CD4-positive, CD25-positive, alpha-beta regulatory T cell (primary cell): ENCODE data around the gene KLHL41. TPM values are rescaled to one million over a fixed set of nuclear protein-coding genes. Genes with fewer than 3 reads are reported as not detected.
"Not testable (repeated sequence)": the region's sequence is repeated elsewhere in the genome, so short reads cannot be mapped to it uniquely, and the experiment has no call there.

Source experiments
- ATAC-seq, 2 donors: fragments of 150-1000 bp; cut with Tn5 transposase; one replicate each; pipeline ENCODE4 v1.10.0; 2021; ENCODE audit warnings: low read depth in 2 of 2, moderate number of reproducible peaks in 2 of 2, moderate library complexity in 1 of 2
- DNase-seq, 3 donors: peaks; one replicate each; pipeline versions ENCODE4 v3.0.0 to v3.0.0-alpha.2; 2012 to 2022; ENCODE audit warnings: mixed read lengths in 1 of 3
- H3K27ac ChIP-seq: one replicate; pipeline ENCODE4 v1.7.0; 2013; ENCODE audit warnings: mild to moderate bottlenecking, low read length; ENCODE audit not compliant: insufficient read depth, poor library complexity, severe bottlenecking
- H3K27me3 ChIP-seq: one replicate; pipeline ENCODE4 v1.7.0; 2013; ENCODE audit warnings: low read length; ENCODE audit not compliant: control insufficient read depth, insufficient read depth
- H3K36me3 ChIP-seq: one replicate; pipeline ENCODE4 v1.7.0; 2013; ENCODE audit warnings: mild to moderate bottlenecking, low read length, moderate library complexity; ENCODE audit not compliant: control insufficient read depth, insufficient read depth
- H3K4me1 ChIP-seq: 2 replicates; pipeline ENCODE4 v1.7.0; 2013; ENCODE audit warnings: mild to moderate bottlenecking, low read length; ENCODE audit not compliant: insufficient read depth, control insufficient read depth, poor library complexity, severe bottlenecking
- H3K4me3 ChIP-seq: one replicate; pipeline ENCODE4 v1.7.0; 2013; ENCODE audit warnings: low read depth, mild to moderate bottlenecking, low read length, moderate library complexity
- H3K9me3 ChIP-seq, 2 experiments: 1 replicate in 1 of 2; 2 replicates in 1 of 2; pipeline ENCODE4 v1.7.0; 2013; ENCODE audit warnings: low read length in 2 of 2, mild to moderate bottlenecking in 1 of 2, moderate library complexity in 1 of 2; ENCODE audit not compliant: control insufficient read depth in 2 of 2
- H3K27ac Mint-ChIP-seq, 3 donors: one replicate each; pipeline ENCODE4 v1.8.0; 2020 to 2022; ENCODE audit warnings: mild to moderate bottlenecking in 3 of 3, mixed read lengths in 3 of 3, moderate library complexity in 2 of 3
- H3K27me3 Mint-ChIP-seq: one replicate; pipeline ENCODE4 v1.8.0; 2022; ENCODE audit warnings: mild to moderate bottlenecking, mixed read lengths
- H3K36me3 Mint-ChIP-seq: one replicate; pipeline ENCODE4 v1.8.0; 2020; ENCODE audit warnings: mixed read lengths
- H3K4me1 Mint-ChIP-seq, 4 donors: one replicate each; pipeline ENCODE4 v1.8.0; 2020 to 2022; ENCODE audit warnings: mixed read lengths in 4 of 4, mild to moderate bottlenecking in 1 of 4
- H3K4me3 Mint-ChIP-seq, 4 donors: one replicate each; pipeline ENCODE4 v1.8.0; 2020 to 2022; ENCODE audit warnings: mild to moderate bottlenecking in 4 of 4, mixed read lengths in 4 of 4, moderate library complexity in 3 of 4
- H3K9me3 Mint-ChIP-seq, 7 donors: one replicate each; pipeline ENCODE4 v1.8.0; 2020 to 2022; ENCODE audit warnings: mixed read lengths in 7 of 7, mild to moderate bottlenecking in 3 of 7, moderate library complexity in 2 of 7
- polyA plus RNA-seq, 4 donors: library from polyadenylated mRNA; unstranded; fragments of 300-500 nt; fragmentation: Illumina TruSeq; gene quantifications; one replicate each; pipeline ENCODE4 v1.2.3, GENCODE V29; 2021
- total RNA-seq: library from RNA; stranded (reverse); gene quantifications from one replicate; pipeline ENCODE4 v1.2.3, GENCODE V29; 2022

The KLHL41 gene
- total and polyA plus RNA-seq, 5 donors from 2014 or later, result 0.08 TPM; not detected in 4

DNA sequence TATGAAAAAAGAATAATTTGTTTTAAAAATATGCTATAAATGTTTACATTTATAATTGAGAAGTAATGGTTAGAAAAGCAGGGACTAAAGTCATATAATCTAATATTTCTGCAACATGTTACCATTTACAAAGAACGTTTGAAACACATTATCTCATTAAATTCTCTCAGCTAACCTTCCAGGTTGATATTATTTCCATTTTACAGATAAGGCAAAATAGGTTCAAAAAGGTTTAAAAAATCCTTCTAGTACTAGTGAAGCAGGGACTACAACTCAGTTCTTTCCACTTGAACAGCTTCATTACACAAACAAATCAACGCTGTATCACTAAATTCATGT, 63.3 kb downstream of the KLHL41 start:
- peak overlapping the region; percentile 94 for H3K4me3 ChIP-seq
- ATAC-seq (no peak), DNase-seq (no peak)
- Mint-ChIP-seq H3K36me3 (no peaks in the 10 kb centered on the region), H3K4me3 (peak overlapping the region; percentile 94 to 96 (median 95)), H3K9me3 (no peaks in the 10 kb centered on the region), H3K27me3 (no peaks in the 10 kb centered on the region), H3K27ac (peak overlapping the region in 2 of 3 donors; percentile 97 to 98), H3K4me1 (peaks cover 18 to 27% (median 21%) of the 10 kb centered on the region in 4 donors)
- no peaks in the 10 kb centered on the region for H3K27me3 ChIP-seq
- peaks cover 13% of the 10 kb centered on the region for H3K4me1 ChIP-seq
- peaks cover 5% of the 10 kb centered on the region for H3K36me3 ChIP-seq
- no peaks in the 10 kb centered on the region for H3K9me3 ChIP-seq
- H3K27ac ChIP-seq, result peak overlapping the region; percentile 72

DNA sequence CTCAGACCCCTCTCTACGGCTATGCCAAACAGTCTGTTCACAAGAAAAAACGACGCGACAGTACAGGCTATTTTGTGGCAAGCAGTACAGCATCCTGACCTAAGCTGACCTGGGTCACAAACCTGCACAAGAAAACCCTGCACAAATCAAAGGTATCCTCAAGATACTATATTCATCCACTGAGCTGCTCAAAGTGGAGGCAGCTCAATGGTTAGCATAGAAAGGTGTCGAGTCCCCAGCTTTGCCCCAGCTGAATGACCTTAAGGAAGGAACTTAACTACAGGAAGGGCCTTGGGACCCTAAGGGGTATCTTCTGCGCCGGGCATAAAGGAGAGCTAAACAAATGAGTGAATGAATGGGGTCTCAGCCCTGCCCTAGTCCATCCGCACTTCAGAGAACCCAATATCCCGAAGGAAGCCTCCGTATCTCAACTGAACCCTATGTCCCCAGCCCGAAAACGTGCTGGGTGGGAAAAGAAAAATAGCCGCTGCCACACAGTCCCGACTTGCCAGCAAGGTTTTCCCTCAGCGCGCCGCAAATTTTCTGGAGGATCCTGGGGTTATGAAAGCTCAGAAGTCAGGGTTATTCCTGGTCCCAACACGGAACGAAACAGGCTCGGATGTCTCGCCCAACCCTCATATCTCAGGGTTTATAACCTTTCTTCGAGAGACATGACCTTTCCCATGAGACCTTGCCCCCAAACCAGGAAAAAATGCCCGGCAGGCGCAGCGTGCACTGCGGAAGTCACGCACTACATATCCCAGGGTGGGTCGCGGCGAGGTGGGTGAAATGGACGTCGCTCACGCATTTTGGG, 63.9 kb downstream of the KLHL41 start, which contains the start of gene FASTKD1:
TSS of gene FASTKD1 (minus strand) at position 706 of the 814 bp plus-strand sequence. CDS start 1,836 bp downstream, outside the sequence.
- ATAC-seq, result peak; percentile 100
- H3K36me3 Mint-ChIP-seq, result no peaks in the 10 kb centered on the region
- H3K27me3 ChIP-seq, result no peaks in the 10 kb centered on the region

GRCh38 chr2:169573974-169574299, 64.4 kb downstream of the KLHL41 start:
- ATAC-seq, result no peak

More for the DNA sequence above, 63.9 kb downstream of the KLHL41 start, which contains the start of gene FASTKD1:
- H3K4me1 ChIP-seq, result peaks cover 13% of the 10 kb centered on the region
- peaks cover 3% of the 10 kb centered on the region for H3K36me3 ChIP-seq
- H3K27me3 Mint-ChIP-seq, result no peaks in the 10 kb centered on the region
- peak within 1 kb of the TSS; percentile 94 for H3K4me3 ChIP-seq
- no peaks in the 10 kb centered on the region for H3K9me3 Mint-ChIP-seq
- peak; percentile 81 to 92 (median 84) for DNase-seq
- peak within 1 kb of the TSS; percentile 87 to 98 (median 97) for H3K27ac Mint-ChIP-seq
- peak within 1 kb of the TSS; percentile 94 to 96 (median 95) for H3K4me3 Mint-ChIP-seq
- peak within 1 kb of the TSS; percentile 72 for H3K27ac ChIP-seq
- H3K4me1 Mint-ChIP-seq, result peaks cover 15 to 27% (median 16%) of the 10 kb centered on the region in 4 donors
- no peaks in the 10 kb centered on the region for H3K9me3 ChIP-seq

DNA sequence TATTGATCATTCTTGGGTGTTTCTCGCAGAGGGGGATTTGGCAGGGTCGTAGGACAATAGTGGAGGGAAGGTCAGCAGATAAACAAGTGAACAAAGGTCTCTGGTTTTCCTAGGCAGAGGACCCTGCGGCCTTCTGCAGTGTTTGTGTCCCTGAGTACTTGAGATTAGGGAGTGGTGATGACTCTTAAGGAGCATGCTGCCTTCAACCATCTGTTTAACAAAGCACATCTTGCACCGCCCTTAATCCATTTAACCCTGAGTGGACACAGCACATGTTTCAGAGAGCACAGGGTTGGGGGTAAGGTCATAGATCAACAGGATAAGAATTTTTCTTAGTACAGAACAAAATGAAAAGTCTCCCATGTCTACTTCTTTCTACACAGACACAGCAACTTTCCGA, 65.0 kb downstream of the KLHL41 start:
- not testable (repeated sequence) for H3K27me3 ChIP-seq, H3K27ac ChIP-seq, H3K36me3 Mint-ChIP-seq, H3K9me3 ChIP-seq, H3K4me3 ChIP-seq, H3K36me3 ChIP-seq, ATAC-seq, H3K27ac Mint-ChIP-seq, H3K27me3 Mint-ChIP-seq, H3K9me3 Mint-ChIP-seq, DNase-seq
- Mint-ChIP-seq H3K4me1 (peaks cover 13 to 24% (median 15%) of the 10 kb centered on the region in 4 donors), H3K4me3 (peak overlapping the region in 1 of 4 donors; percentile 29)
- H3K4me1 ChIP-seq, result peaks cover 13% of the 10 kb centered on the region

More at GRCh38 chr2:169573974-169574299, 64.4 kb downstream of the KLHL41 start:
- Mint-ChIP-seq H3K9me3 (no peaks in the 10 kb centered on the region), H3K4me1 (peaks cover 13 to 27% (median 15%) of the 10 kb centered on the region in 4 donors), H3K27me3 (no peaks in the 10 kb centered on the region), H3K36me3 (no peaks in the 10 kb centered on the region), H3K27ac (peak overlapping the region; percentile 87 to 98 (median 97)), H3K4me3 (peak overlapping the region; percentile 94 to 96 (median 95))
- Histone ChIP-seq H3K4me1 (peaks cover 13% of the 10 kb centered on the region), H3K4me3 (peak overlapping the region; percentile 94), H3K36me3 (peaks cover 2% of the 10 kb centered on the region), H3K27ac (peak overlapping the region; percentile 72), H3K9me3 (no peaks in the 10 kb centered on the region), H3K27me3 (no peaks in the 10 kb centered on the region)
- no peak for DNase-seq

DNA sequence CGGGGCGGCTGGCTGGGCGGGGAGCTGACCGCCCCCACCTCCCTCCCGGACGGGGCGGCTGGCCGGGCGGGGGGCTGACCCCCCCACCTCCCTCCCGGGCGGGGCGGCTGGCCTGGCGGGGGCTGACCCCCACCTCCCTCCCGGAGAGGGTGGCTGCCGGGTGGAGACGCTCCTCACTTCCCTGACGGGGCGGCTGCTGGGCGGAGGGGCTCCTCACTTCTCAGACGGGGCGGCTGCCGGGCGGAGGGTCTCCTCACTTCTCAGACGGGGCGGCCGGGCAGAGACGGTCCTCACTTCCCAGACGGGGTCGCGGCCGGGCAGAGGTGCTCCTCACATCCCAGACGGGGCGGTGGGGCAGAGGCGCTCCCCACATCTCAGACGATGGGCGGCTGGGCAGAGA, 65.8 kb downstream of the KLHL41 start:
- not testable (repeated sequence) for H3K27ac ChIP-seq, DNase-seq, H3K4me3 Mint-ChIP-seq, H3K27me3 Mint-ChIP-seq, H3K4me3 ChIP-seq, ATAC-seq, H3K27me3 ChIP-seq, H3K9me3 Mint-ChIP-seq, H3K27ac Mint-ChIP-seq, H3K9me3 ChIP-seq, H3K36me3 ChIP-seq, H3K36me3 Mint-ChIP-seq
- peaks cover 6 to 19% (median 14%) of the 10 kb centered on the region in 4 donors for H3K4me1 Mint-ChIP-seq
- H3K4me1 ChIP-seq, result peaks cover 13% of the 10 kb centered on the region

Other genes with a start within 250 kb of the KLHL41 start
- gene LRP2, start 147.2 kb upstream of the KLHL41 start, total RNA-seq, result not detected
- not detected for gene LRP2, start 147.2 kb upstream of the KLHL41 start, polyA plus RNA-seq
- gene BBS5, start 30.2 kb upstream of the KLHL41 start, total RNA-seq, result 1.4 TPM
- under 1 TPM in 3 of 4 donors, not detected in 1; 0.32 to 0.95 (median 0.89) TPM for gene BBS5, start 30.2 kb upstream of the KLHL41 start, polyA plus RNA-seq
- 23.2 TPM for gene FASTKD1, start 64.2 kb downstream of the KLHL41 start, total RNA-seq
- gene FASTKD1, start 64.2 kb downstream of the KLHL41 start, polyA plus RNA-seq, result 10 to 100 TPM in 3 of 4 donors, 1 to 10 TPM in 1; 7.3 to 16.0 (median 14.6) TPM
- 81.6 TPM for gene PPIG, start 74.6 kb downstream of the KLHL41 start, total RNA-seq
- gene PPIG, start 74.6 kb downstream of the KLHL41 start, polyA plus RNA-seq, result 10 to 100 TPM; 50.6 to 58.0 (median 51.9) TPM
- gene CFAP210, start 184.7 kb downstream of the KLHL41 start, total RNA-seq, result not detected
- gene CFAP210, start 184.7 kb downstream of the KLHL41 start, polyA plus RNA-seq, result not detected
- gene PHOSPHO2, start 184.8 kb downstream of the KLHL41 start, total RNA-seq, result 5.5 TPM
- gene PHOSPHO2, start 184.8 kb downstream of the KLHL41 start, polyA plus RNA-seq, result 1 to 10 TPM; 2.2 to 5.1 (median 4.4) TPM
- gene KLHL23, start 224.1 kb downstream of the KLHL41 start, total RNA-seq, result 1.3 TPM
- 1 to 10 TPM; 1.3 to 3.7 (median 3.1) TPM for gene KLHL23, start 224.1 kb downstream of the KLHL41 start, polyA plus RNA-seq